Measurements from ENCODE around the gene ST14.

DNA sequence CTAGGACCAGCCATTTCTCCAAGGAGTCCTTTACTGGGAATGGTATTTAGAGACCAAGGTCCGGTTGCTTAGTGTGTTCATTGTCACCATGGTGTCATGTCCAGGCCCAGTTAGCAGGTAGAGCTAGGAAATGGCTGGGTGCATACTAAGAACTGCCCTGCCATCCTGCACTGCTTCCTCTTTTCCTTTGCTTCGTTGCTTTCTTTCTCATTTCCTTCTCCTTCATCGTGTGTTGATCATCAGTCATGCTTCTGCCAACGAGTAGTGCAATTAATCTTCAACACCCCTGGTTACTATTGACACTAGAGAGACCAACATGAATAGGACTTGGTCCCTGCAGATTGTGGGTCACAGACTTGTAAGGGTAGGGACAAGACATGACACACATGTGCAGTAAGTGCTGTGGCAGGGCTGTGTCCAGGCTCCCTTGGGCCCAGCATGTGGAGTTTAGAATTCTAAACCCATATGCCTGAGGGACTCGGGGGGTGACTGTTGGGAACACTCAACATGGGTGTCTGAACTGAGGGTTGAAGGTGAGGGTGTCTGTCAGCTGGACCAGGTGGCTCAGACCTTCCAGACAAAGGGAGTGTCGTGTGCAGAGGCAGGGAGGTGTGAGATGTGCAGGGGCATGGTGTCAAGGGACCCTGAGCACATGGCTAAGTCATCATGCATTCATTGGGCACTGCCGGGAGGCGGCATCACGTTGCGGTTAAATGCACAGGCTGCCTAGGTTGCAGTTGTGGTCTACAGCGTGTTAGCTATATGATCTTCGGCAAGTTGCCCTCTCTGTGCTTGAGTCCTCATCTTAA lies 42.6 kb downstream of the ST14 start:
- TF ChIP-seq TAF1 (IDR thresholded peaks at IDR 0.05; ENCODE audit: borderline replicate concordance, low read depth, low read length): no peak
- TF ChIP-seq FOXJ3 (CRISPR knock-in tag; IDR thresholded peaks at IDR 0.05): no peak
- TF ChIP-seq, protein P1, sequence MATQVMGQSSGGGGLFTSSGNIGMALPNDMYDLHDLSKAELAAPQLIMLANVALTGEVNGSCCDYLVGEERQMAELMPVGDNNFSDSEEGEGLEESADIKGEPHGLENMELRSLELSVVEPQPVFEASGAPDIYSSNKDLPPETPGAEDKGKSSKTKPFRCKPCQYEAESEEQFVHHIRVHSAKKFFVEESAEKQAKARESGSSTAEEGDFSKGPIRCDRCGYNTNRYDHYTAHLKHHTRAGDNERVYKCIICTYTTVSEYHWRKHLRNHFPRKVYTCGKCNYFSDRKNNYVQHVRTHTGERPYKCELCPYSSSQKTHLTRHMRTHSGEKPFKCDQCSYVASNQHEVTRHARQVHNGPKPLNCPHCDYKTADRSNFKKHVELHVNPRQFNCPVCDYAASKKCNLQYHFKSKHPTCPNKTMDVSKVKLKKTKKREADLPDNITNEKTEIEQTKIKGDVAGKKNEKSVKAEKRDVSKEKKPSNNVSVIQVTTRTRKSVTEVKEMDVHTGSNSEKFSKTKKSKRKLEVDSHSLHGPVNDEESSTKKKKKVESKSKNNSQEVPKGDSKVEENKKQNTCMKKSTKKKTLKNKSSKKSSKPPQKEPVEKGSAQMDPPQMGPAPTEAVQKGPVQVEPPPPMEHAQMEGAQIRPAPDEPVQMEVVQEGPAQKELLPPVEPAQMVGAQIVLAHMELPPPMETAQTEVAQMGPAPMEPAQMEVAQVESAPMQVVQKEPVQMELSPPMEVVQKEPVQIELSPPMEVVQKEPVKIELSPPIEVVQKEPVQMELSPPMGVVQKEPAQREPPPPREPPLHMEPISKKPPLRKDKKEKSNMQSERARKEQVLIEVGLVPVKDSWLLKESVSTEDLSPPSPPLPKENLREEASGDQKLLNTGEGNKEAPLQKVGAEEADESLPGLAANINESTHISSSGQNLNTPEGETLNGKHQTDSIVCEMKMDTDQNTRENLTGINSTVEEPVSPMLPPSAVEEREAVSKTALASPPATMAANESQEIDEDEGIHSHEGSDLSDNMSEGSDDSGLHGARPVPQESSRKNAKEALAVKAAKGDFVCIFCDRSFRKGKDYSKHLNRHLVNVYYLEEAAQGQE (IDR thresholded peaks at IDR 0.05; ENCODE audit: low read depth, low read length): no peak
- TF ChIP-seq CTCF (IDR thresholded peaks at IDR 0.05): no peak

Measured in SK-N-SH (cell line).